Lower leg skin (tissue), 3 donors: ENCODE measurements around the gene TBC1D3B.

Source experiments
- POLR2A ChIP-seq, 2 donors: fragments of 450-650 bp; IDR thresholded peaks; one replicate each; pipeline ENCODE4 v1.6.1; 2016 to 2017; ENCODE audit warnings: antibody characterized with exemption in 2 of 2, mild to moderate bottlenecking in 1 of 2, moderate library complexity in 1 of 2
- TF ChIP-seq, protein P1 (sequence below), 3 donors: fragments of 450-650 bp; IDR thresholded peaks; one replicate each; pipeline ENCODE4 v1.5.1; 2016; ENCODE audit warnings: antibody characterized with exemption in 3 of 3, mild to moderate bottlenecking in 3 of 3, moderate library complexity in 2 of 3

- TF ChIP-seq, protein P1, sequence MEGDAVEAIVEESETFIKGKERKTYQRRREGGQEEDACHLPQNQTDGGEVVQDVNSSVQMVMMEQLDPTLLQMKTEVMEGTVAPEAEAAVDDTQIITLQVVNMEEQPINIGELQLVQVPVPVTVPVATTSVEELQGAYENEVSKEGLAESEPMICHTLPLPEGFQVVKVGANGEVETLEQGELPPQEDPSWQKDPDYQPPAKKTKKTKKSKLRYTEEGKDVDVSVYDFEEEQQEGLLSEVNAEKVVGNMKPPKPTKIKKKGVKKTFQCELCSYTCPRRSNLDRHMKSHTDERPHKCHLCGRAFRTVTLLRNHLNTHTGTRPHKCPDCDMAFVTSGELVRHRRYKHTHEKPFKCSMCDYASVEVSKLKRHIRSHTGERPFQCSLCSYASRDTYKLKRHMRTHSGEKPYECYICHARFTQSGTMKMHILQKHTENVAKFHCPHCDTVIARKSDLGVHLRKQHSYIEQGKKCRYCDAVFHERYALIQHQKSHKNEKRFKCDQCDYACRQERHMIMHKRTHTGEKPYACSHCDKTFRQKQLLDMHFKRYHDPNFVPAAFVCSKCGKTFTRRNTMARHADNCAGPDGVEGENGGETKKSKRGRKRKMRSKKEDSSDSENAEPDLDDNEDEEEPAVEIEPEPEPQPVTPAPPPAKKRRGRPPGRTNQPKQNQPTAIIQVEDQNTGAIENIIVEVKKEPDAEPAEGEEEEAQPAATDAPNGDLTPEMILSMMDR (IDR thresholded peaks at IDR 0.05), result no peak
- TF ChIP-seq POLR2A (IDR thresholded peaks at IDR 0.05), result no peak
Measured at GRCh38 chr17:36142235-36142634, 34.2 kb downstream of the TBC1D3B start.
